ENCODE measurements around the gene INTS12.

Gene INTS12

GRCh38 chr4:105651884-105652283 lies 56.6 kb downstream of the INTS12 start:
- Histone ChIP-seq H3K4me1 (ENCODE audit: control extremely low read depth in 1 of 4, control insufficient read depth in 4 of 4, insufficient read depth in 4 of 4, low read length in 3 of 4) (peaks cover 0 to 2% (median 0%) of the 10 kb centered on the region in 4 experiments), H3K27ac (ENCODE audit: insufficient read depth in 1 of 2, low read depth in 1 of 2, low read length in 2 of 2, poor library complexity in 1 of 2, severe bottlenecking in 2 of 2) (no peak overlapping the region), H3K36me3 (ENCODE audit: control insufficient read depth in 4 of 4, insufficient read depth in 4 of 4, low read length in 3 of 4) (no peaks in the 10 kb centered on the region), H3K9me3 (ENCODE audit: control extremely low read depth in 1 of 5, control insufficient read depth in 4 of 5, insufficient read depth in 2 of 5, low read depth in 1 of 5, low read length in 4 of 5) (no peaks in the 10 kb centered on the region), H3K27me3 (replicated peaks in 2 of 5; ENCODE audit: control insufficient read depth in 4 of 5, insufficient read depth in 5 of 5, low read length in 4 of 5) (no peaks in the 10 kb centered on the region), H3K4me3 (ENCODE audit: control insufficient read depth in 1 of 7, extremely low read depth in 1 of 7, insufficient read depth in 4 of 7, low read depth in 2 of 7, low read length in 6 of 7) (no peak overlapping the region)
- ChIA-PET POLR2A (no interaction called here), CTCF (interaction anchor here (0.8 kb wide), 1 partner anchor 21 kb away, joined by 3 read pairs; no protein-coding TSS in a partner anchor)
- no peak for DNase-seq

GRCh38 chr4:105650190-105650589 lies 58.3 kb downstream of the INTS12 start:
- Histone ChIP-seq H3K4me3 (ENCODE audit: control insufficient read depth in 1 of 7, extremely low read depth in 1 of 7, insufficient read depth in 4 of 7, low read depth in 2 of 7, low read length in 6 of 7) (no peak overlapping the region), H3K27me3 (replicated peaks in 2 of 5; ENCODE audit: control insufficient read depth in 4 of 5, insufficient read depth in 5 of 5, low read length in 4 of 5) (no peaks in the 10 kb centered on the region), H3K27ac (ENCODE audit: insufficient read depth in 1 of 2, low read depth in 1 of 2, low read length in 2 of 2, poor library complexity in 1 of 2, severe bottlenecking in 2 of 2) (no peak overlapping the region), H3K36me3 (ENCODE audit: control insufficient read depth in 4 of 4, insufficient read depth in 4 of 4, low read length in 3 of 4) (no peaks in the 10 kb centered on the region), H3K4me1 (ENCODE audit: control extremely low read depth in 1 of 4, control insufficient read depth in 4 of 4, insufficient read depth in 4 of 4, low read length in 3 of 4) (peaks cover 0 to 2% (median 0%) of the 10 kb centered on the region in 4 experiments), H3K9me3 (ENCODE audit: control extremely low read depth in 1 of 5, control insufficient read depth in 4 of 5, insufficient read depth in 2 of 5, low read depth in 1 of 5, low read length in 4 of 5) (no peaks in the 10 kb centered on the region)
- ChIA-PET CTCF (no interaction called here), POLR2A (no interaction called here)
- WGBS (ENCODE audit: insufficient coverage): no CpG with 5 or more reads among the region's 1 CpG
- peak; percentile 45 to 70 (median 57) for DNase-seq

- no peak overlapping the region for H3K27ac ChIP-seq (ENCODE audit: insufficient read depth in 1 of 2, low read depth in 1 of 2, low read length in 2 of 2, poor library complexity in 1 of 2, severe bottlenecking in 2 of 2)
- peak in 1 of 3 donors; percentile 5 for DNase-seq
- no peak overlapping the region for H3K4me3 ChIP-seq (ENCODE audit: control insufficient read depth in 1 of 7, extremely low read depth in 1 of 7, insufficient read depth in 4 of 7, low read depth in 2 of 7, low read length in 6 of 7)
- no peaks in the 10 kb centered on the region for H3K27me3 ChIP-seq (replicated peaks in 2 of 5; ENCODE audit: control insufficient read depth in 4 of 5, insufficient read depth in 5 of 5, low read length in 4 of 5)
- POLR2A ChIA-PET: no interaction called here
- H3K4me1 ChIP-seq (ENCODE audit: control extremely low read depth in 1 of 4, control insufficient read depth in 4 of 4, insufficient read depth in 4 of 4, low read length in 3 of 4): peaks cover 0 to 2% (median 0%) of the 10 kb centered on the region in 4 experiments
- H3K9me3 ChIP-seq (ENCODE audit: control extremely low read depth in 1 of 5, control insufficient read depth in 4 of 5, insufficient read depth in 2 of 5, low read depth in 1 of 5, low read length in 4 of 5): no peaks in the 10 kb centered on the region
- no peaks in the 10 kb centered on the region for H3K36me3 ChIP-seq (ENCODE audit: control insufficient read depth in 4 of 4, insufficient read depth in 4 of 4, low read length in 3 of 4)
- 38% methylated on average over 1 of the region's 1 CpG for WGBS (ENCODE audit: insufficient coverage)
- CTCF ChIA-PET: interaction anchor here (1.0 kb wide), 1 partner anchor 12 kb away, joined by 3 read pairs; no protein-coding TSS in a partner anchor
Observed at GRCh38 chr4:105645440-105645839, 63.0 kb downstream of the INTS12 start.

- Histone ChIP-seq H3K4me1 (ENCODE audit: control extremely low read depth in 1 of 4, control insufficient read depth in 4 of 4, insufficient read depth in 4 of 4, low read length in 3 of 4) (no peaks in the 10 kb centered on the region), H3K27me3 (replicated peaks in 2 of 5; ENCODE audit: control insufficient read depth in 4 of 5, insufficient read depth in 5 of 5, low read length in 4 of 5) (no peaks in the 10 kb centered on the region), H3K36me3 (ENCODE audit: control insufficient read depth in 4 of 4, insufficient read depth in 4 of 4, low read length in 3 of 4) (no peaks in the 10 kb centered on the region), H3K27ac (ENCODE audit: insufficient read depth in 1 of 2, low read depth in 1 of 2, low read length in 2 of 2, poor library complexity in 1 of 2, severe bottlenecking in 2 of 2) (no peak overlapping the region), H3K9me3 (ENCODE audit: control extremely low read depth in 1 of 5, control insufficient read depth in 4 of 5, insufficient read depth in 2 of 5, low read depth in 1 of 5, low read length in 4 of 5) (no peaks in the 10 kb centered on the region), H3K4me3 (ENCODE audit: control insufficient read depth in 1 of 7, extremely low read depth in 1 of 7, insufficient read depth in 4 of 7, low read depth in 2 of 7, low read length in 6 of 7) (no peak overlapping the region)
- DNase-seq: no peak
- ChIA-PET POLR2A (no interaction called here), CTCF (no interaction called here)
- WGBS (ENCODE audit: insufficient coverage): no CpG with 5 or more reads among the region's 2 CpGs
Observed at GRCh38 chr4:105644257-105644656, 64.2 kb downstream of the INTS12 start.

- H3K27me3 ChIP-seq (replicated peaks in 2 of 5; ENCODE audit: control insufficient read depth in 4 of 5, insufficient read depth in 5 of 5, low read length in 4 of 5): no peaks in the 10 kb centered on the region
- 100% methylated on average over 2 of the region's 4 CpGs for WGBS (ENCODE audit: insufficient coverage)
- H3K9me3 ChIP-seq (ENCODE audit: control extremely low read depth in 1 of 5, control insufficient read depth in 4 of 5, insufficient read depth in 2 of 5, low read depth in 1 of 5, low read length in 4 of 5): no peaks in the 10 kb centered on the region
- H3K4me1 ChIP-seq (ENCODE audit: control extremely low read depth in 1 of 4, control insufficient read depth in 4 of 4, insufficient read depth in 4 of 4, low read length in 3 of 4): peaks cover 4 to 10% (median 7%) of the 10 kb centered on the region in 4 experiments
- POLR2A ChIA-PET: no interaction called here
- CTCF ChIA-PET: no interaction called here
- H3K27ac ChIP-seq (ENCODE audit: insufficient read depth in 1 of 2, low read depth in 1 of 2, low read length in 2 of 2, poor library complexity in 1 of 2, severe bottlenecking in 2 of 2): no peak overlapping the region
- no peak for DNase-seq
- H3K4me3 ChIP-seq (ENCODE audit: control insufficient read depth in 1 of 7, extremely low read depth in 1 of 7, insufficient read depth in 4 of 7, low read depth in 2 of 7, low read length in 6 of 7): no peak overlapping the region
- no peaks in the 10 kb centered on the region for H3K36me3 ChIP-seq (ENCODE audit: control insufficient read depth in 4 of 4, insufficient read depth in 4 of 4, low read length in 3 of 4)
Observed at GRCh38 chr4:105641845-105642244, 66.6 kb downstream of the INTS12 start.

- H3K36me3 ChIP-seq (ENCODE audit: control insufficient read depth in 4 of 4, insufficient read depth in 4 of 4, low read length in 3 of 4): no peaks in the 10 kb centered on the region
- no peaks in the 10 kb centered on the region for H3K9me3 ChIP-seq (ENCODE audit: control extremely low read depth in 1 of 5, control insufficient read depth in 4 of 5, insufficient read depth in 2 of 5, low read depth in 1 of 5, low read length in 4 of 5)
- peak; percentile 14 to 51 (median 50) for DNase-seq
- H3K4me1 ChIP-seq (ENCODE audit: control extremely low read depth in 1 of 4, control insufficient read depth in 4 of 4, insufficient read depth in 4 of 4, low read length in 3 of 4): peaks cover 4 to 10% (median 7%) of the 10 kb centered on the region in 4 experiments
- H3K4me3 ChIP-seq (ENCODE audit: control insufficient read depth in 1 of 7, extremely low read depth in 1 of 7, insufficient read depth in 4 of 7, low read depth in 2 of 7, low read length in 6 of 7): no peak overlapping the region
- H3K27me3 ChIP-seq (replicated peaks in 2 of 5; ENCODE audit: control insufficient read depth in 4 of 5, insufficient read depth in 5 of 5, low read length in 4 of 5): no peaks in the 10 kb centered on the region
- H3K27ac ChIP-seq (ENCODE audit: insufficient read depth in 1 of 2, low read depth in 1 of 2, low read length in 2 of 2, poor library complexity in 1 of 2, severe bottlenecking in 2 of 2): no peak overlapping the region
- ChIA-PET CTCF (no interaction called here), POLR2A (interaction anchor here (0.7 kb wide), 1 partner anchor 22 kb away, joined by 3 read pairs; no protein-coding TSS in a partner anchor)
- WGBS (ENCODE audit: insufficient coverage): 46% methylated on average over 3 of the region's 4 CpGs
Observed at GRCh38 chr4:105637408-105638176, 70.9 kb downstream of the INTS12 start.

- no peaks in the 10 kb centered on the region for H3K36me3 ChIP-seq (ENCODE audit: control insufficient read depth in 4 of 4, insufficient read depth in 4 of 4, low read length in 3 of 4)
- no peak overlapping the region for H3K27ac ChIP-seq (ENCODE audit: insufficient read depth in 1 of 2, low read depth in 1 of 2, low read length in 2 of 2, poor library complexity in 1 of 2, severe bottlenecking in 2 of 2)
- no CpG with 5 or more reads among the region's 1 CpG for WGBS (ENCODE audit: insufficient coverage)
- no peaks in the 10 kb centered on the region for H3K9me3 ChIP-seq (ENCODE audit: control extremely low read depth in 1 of 5, control insufficient read depth in 4 of 5, insufficient read depth in 2 of 5, low read depth in 1 of 5, low read length in 4 of 5)
- CTCF ChIA-PET: interaction anchor here (0.8 to 0.9 kb wide), 2 partner anchors 13 to 114 kb away, joined by 4 to 5 read pairs; no protein-coding TSS in a partner anchor
- no peak for DNase-seq
- H3K27me3 ChIP-seq (replicated peaks in 2 of 5; ENCODE audit: control insufficient read depth in 4 of 5, insufficient read depth in 5 of 5, low read length in 4 of 5): no peaks in the 10 kb centered on the region
- H3K4me3 ChIP-seq (ENCODE audit: control insufficient read depth in 1 of 7, extremely low read depth in 1 of 7, insufficient read depth in 4 of 7, low read depth in 2 of 7, low read length in 6 of 7): no peak overlapping the region
- POLR2A ChIA-PET: no interaction called here
- peaks cover 4 to 10% (median 7%) of the 10 kb centered on the region in 4 experiments for H3K4me1 ChIP-seq (ENCODE audit: control extremely low read depth in 1 of 4, control insufficient read depth in 4 of 4, insufficient read depth in 4 of 4, low read length in 3 of 4)
Observed at GRCh38 chr4:105634402-105635080, 73.9 kb downstream of the INTS12 start.
